H1 (cell line): ENCODE measurements around the gene TRIM45. TPM values are rescaled to one million over a fixed set of nuclear protein-coding genes. Genes with fewer than 3 reads are reported as not detected.

Experiments used
- CTCF ChIA-PET: fragments of 300-600 bp; sonication (Branson Sonifier 250); formaldehyde crosslinking; loops from one replicate; lab custom pipeline; 2021; ENCODE audit not compliant: partially characterized antibody; lab: Charles Lee
- POLR2A ChIA-PET: fragments of 300-600 bp; sonication (Branson Sonifier 250); formaldehyde crosslinking; loops from one replicate; lab custom pipeline; 2021; ENCODE audit warnings: inconsistent platforms; ENCODE audit not compliant: partially characterized antibody; lab: Charles Lee
- DNase-seq, 2 experiments: peaks; one replicate each; pipeline versions ENCODE4 v3.0.0 to v3.0.0-alpha.2; 2010 to 2022; ENCODE audit warnings: low spot score in 2 of 2, low read depth in 1 of 2, mixed read lengths in 1 of 2
- FAIRE-seq: peaks from 2 replicates; lab custom pipeline; 2011; peaks lifted over from hg19 to GRCh38; lab: Jason Lieb, UNC
- H2AFZ ChIP-seq: 2 replicates; pipeline ENCODE4 v1.8.1; 2012; ENCODE audit warnings: low read length, inconsistent platforms
- H2AK5ac ChIP-seq: 2 replicates; pipeline ENCODE4 v1.6.1; 2013; ENCODE audit warnings: low read depth, low read length
- H2BK120ac ChIP-seq: replicated peaks from 2 replicates; pipeline ENCODE3; 2013; ENCODE audit warnings: low read depth, low read length, inconsistent platforms
- H2BK12ac ChIP-seq: 2 replicates; pipeline ENCODE4 v1.6.1; 2013; ENCODE audit warnings: low read depth, low read length
- H2BK15ac ChIP-seq: 2 replicates; pipeline ENCODE4 v1.6.1; 2013; ENCODE audit warnings: low read length
- H2BK20ac ChIP-seq: 2 replicates; pipeline ENCODE4 v1.6.1; 2013; ENCODE audit warnings: low read length
- H2BK5ac ChIP-seq: 2 replicates; pipeline ENCODE4 v1.6.1; 2013; ENCODE audit warnings: low read depth, low read length
- H3K14ac ChIP-seq: 2 replicates; pipeline ENCODE4 v1.6.1; 2013; ENCODE audit warnings: inconsistent platforms; ENCODE audit not compliant: insufficient read length
- H3K18ac ChIP-seq: 2 replicates; pipeline ENCODE4 v1.6.1; 2013; ENCODE audit warnings: low read length; ENCODE audit errors: extremely low read depth
- H3K23ac ChIP-seq: 2 replicates; pipeline ENCODE4 v1.6.1; 2013; ENCODE audit warnings: inconsistent platforms; ENCODE audit not compliant: insufficient read length
- H3K23me2 ChIP-seq: 2 replicates; pipeline ENCODE4 v1.6.1; 2013; ENCODE audit warnings: low read depth, low read length
- H3K27ac ChIP-seq: 2 replicates; pipeline ENCODE4 v1.6.1; 2011; ENCODE audit warnings: low read depth, low read length, inconsistent platforms
- H3K27me3 ChIP-seq, 4 experiments: replicated peaks in 1 of 4; 1 replicate in 1 of 4; 2 replicates in 3 of 4; pipeline versions ENCODE4 v1.6.1 to v1.8.1; 2011 to 2013; ENCODE audit warnings: low read length in 3 of 4, mild to moderate bottlenecking in 3 of 4, inconsistent platforms in 2 of 4, mixed read lengths in 2 of 4, moderate library complexity in 1 of 4; ENCODE audit not compliant: control insufficient read depth in 3 of 4, insufficient read depth in 3 of 4; ENCODE audit errors: extremely low read depth in 1 of 4
- H3K36me3 ChIP-seq, 4 experiments: 2 replicates each; pipeline versions ENCODE4 v1.6.1 to v1.8.1; 2011 to 2013; ENCODE audit warnings: mild to moderate bottlenecking in 4 of 4, low read length in 3 of 4, moderate library complexity in 2 of 4, control low read depth in 1 of 4, inconsistent platforms in 1 of 4; ENCODE audit not compliant: insufficient read depth in 4 of 4, control insufficient read depth in 2 of 4
- H3K4ac ChIP-seq: replicated peaks from 2 replicates; pipeline ENCODE3; 2013; ENCODE audit warnings: low read length, low read depth, mixed read lengths, inconsistent platforms; ENCODE audit not compliant: insufficient read length
- H3K4me1 ChIP-seq, 4 experiments: replicated peaks in 1 of 4; 1 replicate in 1 of 4; 2 replicates in 3 of 4; pipeline versions ENCODE4 v1.6.1 to v1.8.1; 2011 to 2013; ENCODE audit warnings: low read length in 3 of 4, inconsistent platforms in 2 of 4, mixed read lengths in 1 of 4; ENCODE audit not compliant: insufficient read depth in 4 of 4, control insufficient read depth in 3 of 4
- H3K4me2 ChIP-seq, 2 experiments: 2 replicates each; pipeline versions ENCODE4 v1.6.1 to v1.8.1; 2011 to 2013; ENCODE audit warnings: low read depth in 2 of 2, low read length in 2 of 2, control low read depth in 1 of 2, inconsistent platforms in 1 of 2, mild to moderate bottlenecking in 1 of 2; ENCODE audit not compliant: insufficient read depth in 1 of 2
- H3K4me3 ChIP-seq, 4 experiments: fragments of 200-600, 300-600 bp in 1 of 4; sonication (generic), shearing (Covaris generic), sonication (Bioruptor Twin) in 1 of 4; 2 replicates each; pipeline versions ENCODE4 v1.5.1 to v1.8.1; 2011 to 2016; ENCODE audit warnings: low read length in 4 of 4, low read depth in 3 of 4, control low read depth in 2 of 4, inconsistent platforms in 2 of 4, mild to moderate bottlenecking in 2 of 4, mixed read lengths in 1 of 4, moderate library complexity in 1 of 4; ENCODE audit not compliant: insufficient read depth in 2 of 4; ENCODE audit errors: extremely low read depth in 1 of 4
- H3K56ac ChIP-seq: replicated peaks from 2 replicates; pipeline ENCODE3; 2013; ENCODE audit warnings: low read depth, mild to moderate bottlenecking, mixed read lengths, low read length, inconsistent platforms; ENCODE audit not compliant: insufficient read length
- H3K79me1 ChIP-seq: 2 replicates; pipeline ENCODE4 v1.6.1; 2013; ENCODE audit warnings: low read depth, low read length, control low read depth
- H3K79me2 ChIP-seq, 2 experiments: 2 replicates each; pipeline versions ENCODE4 v1.6.1 to v1.8.1; 2012 to 2013; ENCODE audit warnings: low read length in 2 of 2, mild to moderate bottlenecking in 2 of 2, inconsistent platforms in 1 of 2; ENCODE audit not compliant: insufficient read depth in 2 of 2, control insufficient read depth in 1 of 2
- H3K9ac ChIP-seq, 4 experiments: replicated peaks in 1 of 4; 1 replicate in 1 of 4; 2 replicates in 3 of 4; pipeline versions ENCODE4 v1.6.1 to v1.8.1; 2011 to 2013; ENCODE audit warnings: low read depth in 3 of 4, low read length in 3 of 4, control low read depth in 2 of 4, mild to moderate bottlenecking in 2 of 4, moderate library complexity in 2 of 4, inconsistent platforms in 1 of 4; ENCODE audit errors: extremely low read depth in 1 of 4
- H3K9me3 ChIP-seq, 2 experiments: 2 replicates each; pipeline versions ENCODE4 v1.6.1 to v1.8.1; 2012 to 2013; ENCODE audit warnings: mild to moderate bottlenecking in 2 of 2, moderate library complexity in 2 of 2, control low read depth in 1 of 2, inconsistent platforms in 1 of 2, low read depth in 1 of 2, low read length in 1 of 2, mixed read lengths in 1 of 2; ENCODE audit not compliant: insufficient read depth in 2 of 2
- H4K20me1 ChIP-seq, 2 experiments: replicated peaks in 1 of 2; 2 replicates each; pipeline versions ENCODE3 to v1.8.1; 2011 to 2013; ENCODE audit warnings: inconsistent platforms in 2 of 2, low read length in 2 of 2, mild to moderate bottlenecking in 1 of 2; ENCODE audit not compliant: insufficient read depth in 2 of 2, control insufficient read depth in 1 of 2
- H4K5ac ChIP-seq: 2 replicates; pipeline ENCODE4 v1.6.1; 2013; ENCODE audit warnings: low read length, low read depth, mixed read lengths, inconsistent platforms; ENCODE audit not compliant: insufficient read length
- H4K8ac ChIP-seq: 2 replicates; pipeline ENCODE4 v1.8.0; 2013; ENCODE audit warnings: mild to moderate bottlenecking, moderate library complexity, low read length, inconsistent platforms; ENCODE audit not compliant: insufficient read depth; ENCODE audit errors: extremely low read depth
- H4K91ac ChIP-seq: replicated peaks from 2 replicates; pipeline ENCODE3; 2013; ENCODE audit warnings: low read length, mixed read lengths, inconsistent platforms; ENCODE audit not compliant: insufficient read length
- JUND ChIP-seq: IDR thresholded peaks from 2 replicates; pipeline ENCODE4 v1.6.1; 2011; ENCODE audit warnings: mild to moderate bottlenecking, improper control_type of control experiment, low read length
- YY1 ChIP-seq: IDR thresholded peaks from 2 replicates; pipeline ENCODE4 v1.6.1; 2011; ENCODE audit warnings: low read depth, mild to moderate bottlenecking, low read length
- WGBS, 2 experiments: shearing (Covaris generic) in 1 of 2; methylation state at CpG; one replicate each; pipeline versions ENCODE4 v1.1.6 to v1.1.7; 2013 to 2015; ENCODE audit warnings: low lambda C conversion rate in 2 of 2, mixed read lengths in 2 of 2, inconsistent platforms in 1 of 2, low coverage in 1 of 2, missing lambda C conversion rate in 1 of 2; ENCODE audit not compliant: insufficient replicate concordance in 2 of 2, insufficient coverage in 1 of 2, insufficient read length in 1 of 2; ENCODE audit errors: extremely low coverage in 1 of 2, missing lambda C conversion rate in 1 of 2; 5-methylcytosine and 5-hydroxymethylcytosine counted together
- polyA plus RNA-seq, 7 experiments: library from polyadenylated mRNA; depleted of rRNA in 3 of 7; stranded (reverse) in 5 of 7; unstranded in 2 of 7; fragments of >200 nt in 5 of 7; fragments of 200-250 nt in 2 of 7; gene quantifications; 1 replicate in 5 of 7; 2 replicates in 1 of 7; 4 replicates in 1 of 7; pipeline versions ENCODE4 v1.2.1 to v1.2.3, GENCODE V29; 2011 to 2013; ENCODE audit warnings: missing spikeins in 2 of 7, mixed read lengths in 2 of 7
- total RNA-seq: library from RNA; stranded (reverse); fragmentation: NEBNext Ultra II Directional; extraction: Animal tissue kit (Norgen Biotek cat#: 25700); gene quantifications from 2 replicates; pipeline ENCODE4 v1.2.1, GENCODE V29; 2021

TRIM45 gene
- total and polyA plus RNA-seq, 2 of the 8 experiments (the other 6 are each of a cell fraction or from before 2014, with no cell fraction given), result 13.7 to 16.7 TPM

DNA sequence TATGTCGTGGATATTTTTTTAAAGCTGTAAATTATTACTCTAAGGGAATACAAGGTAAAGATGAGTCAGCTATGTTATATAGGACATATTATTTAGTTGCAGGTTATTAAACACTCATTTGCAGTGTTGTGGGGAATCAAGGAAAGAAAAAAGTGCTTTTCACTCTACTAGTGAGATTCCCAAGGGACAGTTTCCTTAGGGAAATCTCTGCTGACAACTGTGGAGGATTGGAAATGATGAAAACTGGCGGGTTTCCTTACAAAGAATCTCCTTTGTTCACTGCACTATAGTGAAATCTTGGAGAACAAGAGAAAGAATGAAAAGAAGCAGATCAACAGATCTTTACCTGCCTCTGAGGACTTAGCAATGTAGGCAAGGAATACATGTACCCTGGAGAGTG lies 24.5 kb upstream of the TRIM45 start:
- no peak overlapping the region for H3K9ac ChIP-seq
- peaks cover 0 to 6% (median 0%) of the 10 kb centered on the region in 4 experiments; a peak in 1 of 7 replicates for H3K4me1 ChIP-seq
- TF ChIP-seq JUND, result no peak
- TF ChIP-seq YY1, result no peak
- H3K27me3 ChIP-seq, result no peaks in the 10 kb centered on the region
- no peaks in the 10 kb centered on the region for H3K36me3 ChIP-seq
- no peak overlapping the region for H3K18ac ChIP-seq
- H3K23me2 ChIP-seq, result no peaks in the 10 kb centered on the region
- DNase-seq (no peak), FAIRE-seq (no peak)
- no peak overlapping the region for H2BK15ac ChIP-seq
- peak overlapping the region; percentile 78 for H2AFZ ChIP-seq
- no peak overlapping the region for H2BK20ac ChIP-seq
- 85% methylated on average over 2 of the region's 2 CpGs; no CpG with 5 or more reads in 1 of the 2 experiments for WGBS, 2 experiments
- H4K8ac ChIP-seq, result no peak overlapping the region
- H3K4me2 ChIP-seq, result no peak overlapping the region
- no peak overlapping the region for H3K27ac ChIP-seq
- POLR2A ChIA-PET, result no interaction called here
- H3K14ac ChIP-seq, result no peak overlapping the region
- no peak overlapping the region for H3K56ac ChIP-seq
- H3K79me1 ChIP-seq, result no peaks in the 10 kb centered on the region
- no peak overlapping the region; a peak in 1 of 8 replicates for H3K4me3 ChIP-seq
- H4K91ac ChIP-seq, result no peak overlapping the region
- H3K9me3 ChIP-seq, result no peaks in the 10 kb centered on the region
- no peak overlapping the region for H3K4ac ChIP-seq
- no peak overlapping the region for H2BK5ac ChIP-seq
- H3K23ac ChIP-seq, result no peak overlapping the region
- H2AK5ac ChIP-seq, result no peak overlapping the region
- H4K20me1 ChIP-seq, result no peaks in the 10 kb centered on the region
- no peak overlapping the region for H2BK12ac ChIP-seq
- no peak overlapping the region for H4K5ac ChIP-seq
- CTCF ChIA-PET, result interaction anchor here (1.4 to 2.6 kb wide), 2 partner anchors 18 to 37 kb away, joined by 3 to 6 read pairs; no protein-coding TSS in a partner anchor
- no peaks in the 10 kb centered on the region for H3K79me2 ChIP-seq
- H2BK120ac ChIP-seq, result no peak overlapping the region
